Jurkat, Clone E6-1 (cell line): Measurements from ENCODE around the gene IGFL1.
"Not testable (repeated sequence)": the region's sequence is repeated elsewhere in the genome, so short reads cannot be mapped to it uniquely, and the experiment has no call there.

ENCODE experiments used
- DNase-seq: peaks from one replicate; pipeline ENCODE4 v3.0.0-alpha.2; 2011; ENCODE audit warnings: low read depth, low spot score
- H3K4me3 ChIP-seq: 2 replicates; pipeline ENCODE4 v1.5.1; 2011; ENCODE audit warnings: mild to moderate bottlenecking, low read length, control low read depth, moderate library complexity

The IGFL1 gene

GRCh38 chr19:46220038-46220615, 9.4 kb upstream of the IGFL1 start:
- DNase-seq: no peak
- no peak overlapping the region for H3K4me3 ChIP-seq

GRCh38 chr19:46221152-46221551, 8.4 kb upstream of the IGFL1 start:
- no peak for DNase-seq

GRCh38 chr19:46221981-46222610, 7.4 kb upstream of the IGFL1 start:
- no peak overlapping the region for H3K4me3 ChIP-seq
- DNase-seq: no peak

More at GRCh38 chr19:46221152-46221551, 8.4 kb upstream of the IGFL1 start:
- no peak overlapping the region for H3K4me3 ChIP-seq

- DNase-seq, H3K4me3 ChIP-seq: not testable (repeated sequence)
Observed at GRCh38 chr19:46223787-46224186, 5.8 kb upstream of the IGFL1 start.

- H3K4me3 ChIP-seq: no peak overlapping the region
- DNase-seq: no peak
Observed at GRCh38 chr19:46224773-46225172, 4.8 kb upstream of the IGFL1 start.

GRCh38 chr19:46225558-46226004, 4.0 kb upstream of the IGFL1 start:
- peak; percentile 29 for DNase-seq
- no peak overlapping the region for H3K4me3 ChIP-seq

GRCh38 chr19:46226438-46226973, 3.0 kb upstream of the IGFL1 start:
- H3K4me3 ChIP-seq: no peak overlapping the region
- no peak for DNase-seq

GRCh38 chr19:46232029-46232428, 2.5 kb downstream of the IGFL1 start:
- no peak overlapping the region for H3K4me3 ChIP-seq
- no peak for DNase-seq

- no peak overlapping the region for H3K4me3 ChIP-seq
- no peak for DNase-seq
Observed at GRCh38 chr19:46232468-46232867, 2.9 kb downstream of the IGFL1 start.

GRCh38 chr19:46232938-46233621, 3.5 kb downstream of the IGFL1 start:
- no peak for DNase-seq
- no peak overlapping the region for H3K4me3 ChIP-seq

- H3K4me3 ChIP-seq, DNase-seq: not testable (repeated sequence)
Observed at GRCh38 chr19:46233871-46234270, 4.3 kb downstream of the IGFL1 start.

- DNase-seq, H3K4me3 ChIP-seq: not testable (repeated sequence)
Observed at GRCh38 chr19:46238141-46238540, 8.6 kb downstream of the IGFL1 start.

- DNase-seq: no peak
- no peak overlapping the region for H3K4me3 ChIP-seq
Observed at GRCh38 chr19:46239193-46240024, 9.9 kb downstream of the IGFL1 start.

GRCh38 chr19:46240693-46241092, 11.2 kb downstream of the IGFL1 start:
- DNase-seq: no peak
- H3K4me3 ChIP-seq: no peak overlapping the region

GRCh38 chr19:46241626-46242025, 12.1 kb downstream of the IGFL1 start:
- H3K4me3 ChIP-seq: no peak overlapping the region
- DNase-seq: no peak

GRCh38 chr19:46243081-46243654, 13.6 kb downstream of the IGFL1 start:
- not testable (repeated sequence) for H3K4me3 ChIP-seq, DNase-seq

GRCh38 chr19:46250076-46250735, 20.7 kb downstream of the IGFL1 start:
- H3K4me3 ChIP-seq: no peak overlapping the region
- DNase-seq: no peak

- no peak for DNase-seq
- no peak overlapping the region for H3K4me3 ChIP-seq
Observed at GRCh38 chr19:46251416-46251815, 21.9 kb downstream of the IGFL1 start.

- H3K4me3 ChIP-seq: no peak overlapping the region
- no peak for DNase-seq
Observed at GRCh38 chr19:46254776-46255175, 25.2 kb downstream of the IGFL1 start.
